Tibial nerve (tissue), 4 donors: Measurements from ENCODE around the gene DIAPH1.

Experiments
- CTCF ChIP-seq, 5 experiments: fragments of 200-600 bp in 3 of 5; fragments of 450-650 bp in 2 of 5; sonication (generic) in 3 of 5; IDR thresholded peaks; one replicate each; pipeline ENCODE4 v1.5.1; 2016 to 2019; ENCODE audit warnings: antibody characterized with exemption in 5 of 5, mild to moderate bottlenecking in 3 of 5, moderate library complexity in 2 of 5
- EP300 ChIP-seq, 2 donors: sonication (generic); formaldehyde crosslinking; IDR thresholded peaks; one replicate each; pipeline ENCODE4 v1.6.1; 2017; ENCODE audit warnings: antibody characterized with exemption in 2 of 2, mild to moderate bottlenecking in 1 of 2
- POLR2A ChIP-seq, 2 donors: fragments of 450-650 bp; IDR thresholded peaks; one replicate each; pipeline ENCODE4 v1.6.1; 2017; ENCODE audit warnings: antibody characterized with exemption in 2 of 2, mild to moderate bottlenecking in 2 of 2, moderate library complexity in 2 of 2

DNA sequence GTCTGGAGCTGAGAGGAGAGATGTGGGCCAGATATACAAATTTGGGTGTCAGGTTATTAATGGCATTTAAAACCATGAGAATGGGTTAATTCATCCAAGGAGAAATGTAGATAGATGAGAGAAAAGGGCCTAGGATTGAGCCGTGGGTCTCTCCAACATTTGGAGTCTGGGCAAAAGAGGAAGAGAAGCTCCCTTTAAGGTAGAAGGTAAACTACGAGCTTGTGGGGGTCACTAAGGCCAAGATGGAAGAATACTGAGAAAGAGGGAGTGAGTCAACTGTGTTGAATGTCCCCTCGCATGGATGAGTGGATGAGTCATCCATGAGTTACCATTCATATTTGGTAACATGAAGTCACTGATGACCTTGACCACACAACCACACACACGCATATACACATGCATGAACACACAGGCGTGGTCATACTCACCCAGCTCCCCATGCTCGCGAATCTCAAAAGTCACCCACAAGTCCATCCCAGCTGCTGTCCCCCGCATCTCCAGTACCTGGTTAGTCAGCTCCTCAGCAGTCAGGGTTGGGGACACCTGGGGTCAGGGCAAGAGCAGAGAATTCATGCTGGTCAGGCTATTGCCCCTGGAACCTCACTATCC lies 39.2 kb upstream of the DIAPH1 start:
- TF ChIP-seq CTCF (IDR thresholded peaks at IDR 0.05) (no peak), EP300 (IDR thresholded peaks at IDR 0.05) (no peak), POLR2A (IDR thresholded peaks at IDR 0.05) (no peak)
